OCI-LY1 (cell line): ENCODE measurements around the gene AARSD1.
A peak's percentile ranks its signal among the peaks of the same experiment; 100 is the strongest.
"Not testable (repeated sequence)": the region's sequence is repeated elsewhere in the genome, so short reads cannot be mapped to it uniquely, and the experiment has no call there.

Source experiments
- H2AFZ ChIP-seq: fragments of 200-600 bp; sonication (generic), shearing (Covaris generic); 2 replicates; pipeline ENCODE4 v1.6.0; 2014; ENCODE audit warnings: antibody characterized with exemption, mild to moderate bottlenecking, low read length
- H3F3A ChIP-seq: fragments of 200-600 bp; sonication (generic), shearing (Covaris generic); 2 replicates; pipeline ENCODE4 v1.6.0; 2014; ENCODE audit warnings: mild to moderate bottlenecking, antibody characterized with exemption, low read length, moderate library complexity; ENCODE audit not compliant: insufficient read depth
- H3K27ac ChIP-seq: fragments of 200-600 bp; sonication (generic); 2 replicates; pipeline ENCODE4 v1.5.1; 2014; ENCODE audit warnings: low read length, mixed run types, mild to moderate bottlenecking, low read depth; ENCODE audit not compliant: poor library complexity, severe bottlenecking
- H3K27me3 ChIP-seq: fragments of 200-600 bp; sonication (generic); 2 replicates; pipeline ENCODE4 v1.6.0; 2014; ENCODE audit warnings: antibody characterized with exemption, mild to moderate bottlenecking, low read length, moderate library complexity; ENCODE audit not compliant: insufficient read depth
- H3K36me3 ChIP-seq: fragments of 200-600 bp; sonication (generic); 2 replicates; pipeline ENCODE4 v1.6.1; 2014; ENCODE audit warnings: mild to moderate bottlenecking, antibody characterized with exemption, low read length, moderate library complexity, mixed read lengths; ENCODE audit not compliant: insufficient read depth
- H3K4me1 ChIP-seq: fragments of 200-600 bp; sonication (generic); 2 replicates; pipeline ENCODE4 v1.5.1; 2014; ENCODE audit warnings: mild to moderate bottlenecking, low read length, moderate library complexity; ENCODE audit not compliant: insufficient read depth, severe bottlenecking
- H3K4me2 ChIP-seq: fragments of 200-600 bp; sonication (generic), shearing (Covaris generic); 2 replicates; pipeline ENCODE4 v1.6.1; 2014; ENCODE audit warnings: low read length
- H3K4me3 ChIP-seq: fragments of 200-600 bp; sonication (generic); 2 replicates; pipeline ENCODE4 v1.5.1; 2014; ENCODE audit warnings: low read length, low read depth, mild to moderate bottlenecking, mixed read lengths; ENCODE audit not compliant: poor library complexity, severe bottlenecking
- H3K79me2 ChIP-seq: fragments of 200-600 bp; shearing (Covaris generic); 2 replicates; pipeline ENCODE4 v1.6.1; 2016; ENCODE audit warnings: mixed run types, low read length, mixed read lengths; ENCODE audit not compliant: insufficient read depth
- H3K9ac ChIP-seq: fragments of 200-600 bp; sonication (generic), shearing (Covaris generic); 2 replicates; pipeline ENCODE4 v1.6.1; 2014; ENCODE audit warnings: mild to moderate bottlenecking, low read length, mixed read lengths
- H3K9me2 ChIP-seq: fragments of 200-600 bp; sonication (generic), shearing (Covaris generic); 2 replicates; pipeline ENCODE4 v1.6.1; 2014; ENCODE audit warnings: low read depth, mild to moderate bottlenecking, low read length, mixed read lengths
- H3K9me3 ChIP-seq: fragments of 200-600 bp; shearing (Covaris generic); 2 replicates; pipeline ENCODE4 v1.6.1; 2014; ENCODE audit warnings: low read length, mixed read lengths
- H4K20me1 ChIP-seq: fragments of 200-600 bp; sonication (generic), shearing (Covaris generic); 2 replicates; pipeline ENCODE4 v1.6.0; 2016; ENCODE audit warnings: mild to moderate bottlenecking, low read length; ENCODE audit not compliant: insufficient read depth
- CTCF ChIP-seq: fragments of 200-600 bp; sonication (generic), shearing (Covaris generic); IDR thresholded peaks from 2 replicates; pipeline ENCODE4 v1.5.1; 2017; ENCODE audit warnings: mild to moderate bottlenecking, antibody characterized with exemption, low read length, moderate library complexity, mixed read lengths
- EZH2 ChIP-seq: fragments of 200-600 bp; sonication (generic), shearing (Covaris generic); IDR thresholded peaks from 2 replicates; pipeline ENCODE4 v1.8.0; 2017; ENCODE audit warnings: borderline replicate concordance, mixed run types, mild to moderate bottlenecking, antibody characterized with exemption, low read length, moderate library complexity, mixed read lengths

AARSD1 gene

DNA sequence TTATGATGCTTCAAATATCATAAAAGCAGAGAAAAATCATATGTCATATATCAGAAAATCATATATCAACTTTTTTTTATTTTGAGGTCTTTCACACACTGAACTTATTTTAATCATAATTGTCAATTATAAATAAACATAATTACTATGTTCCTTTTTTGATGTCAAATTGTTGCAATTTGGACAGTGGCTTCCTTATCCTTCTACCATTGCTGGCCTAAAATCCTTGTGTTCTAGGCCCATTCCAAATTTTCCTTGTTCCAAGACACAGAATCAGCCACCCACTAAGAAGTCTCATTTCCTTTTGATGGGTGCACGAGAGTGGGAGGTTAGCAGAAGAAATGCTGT is 34.8 kb downstream of the AARSD1 start:
- H4K20me1 ChIP-seq: no peaks in the 10 kb centered on the region
- H3K79me2 ChIP-seq: no peaks in the 10 kb centered on the region
- no peaks in the 10 kb centered on the region for H3K27me3 ChIP-seq
- H3F3A ChIP-seq: no peaks in the 10 kb centered on the region
- no peak overlapping the region for H3K27ac ChIP-seq
- H3K9ac ChIP-seq: no peak overlapping the region
- H3K9me2 ChIP-seq: no peaks in the 10 kb centered on the region
- no peaks in the 10 kb centered on the region for H3K9me3 ChIP-seq
- no peak for TF ChIP-seq EZH2
- TF ChIP-seq CTCF: no peak
- no peaks in the 10 kb centered on the region for H3K36me3 ChIP-seq
- no peak overlapping the region for H3K4me3 ChIP-seq
- no peak overlapping the region for H3K4me2 ChIP-seq
- H3K4me1 ChIP-seq: peaks cover 8% of the 10 kb centered on the region
- no peak overlapping the region for H2AFZ ChIP-seq

GRCh38 chr17:42928714-42929496 is 35.3 kb downstream of the AARSD1 start:
- Histone ChIP-seq H3K79me2 (no peaks in the 10 kb centered on the region), H3K9me3 (no peaks in the 10 kb centered on the region), H3K4me3 (no peak overlapping the region), H3K9ac (peak overlapping the region; percentile 31; the same call in 1 of the 2 replicates), H2AFZ (peak overlapping the region; percentile 92), H3K36me3 (no peaks in the 10 kb centered on the region), H4K20me1 (no peaks in the 10 kb centered on the region), H3K27me3 (no peaks in the 10 kb centered on the region), H3F3A (no peaks in the 10 kb centered on the region), H3K4me2 (peak overlapping the region; percentile 39; the same call in 1 of the 2 replicates), H3K27ac (no peak overlapping the region), H3K4me1 (peaks cover 8% of the 10 kb centered on the region), H3K9me2 (no peaks in the 10 kb centered on the region)
- TF ChIP-seq EZH2 (no peak), CTCF (peak; percentile 71)

DNA sequence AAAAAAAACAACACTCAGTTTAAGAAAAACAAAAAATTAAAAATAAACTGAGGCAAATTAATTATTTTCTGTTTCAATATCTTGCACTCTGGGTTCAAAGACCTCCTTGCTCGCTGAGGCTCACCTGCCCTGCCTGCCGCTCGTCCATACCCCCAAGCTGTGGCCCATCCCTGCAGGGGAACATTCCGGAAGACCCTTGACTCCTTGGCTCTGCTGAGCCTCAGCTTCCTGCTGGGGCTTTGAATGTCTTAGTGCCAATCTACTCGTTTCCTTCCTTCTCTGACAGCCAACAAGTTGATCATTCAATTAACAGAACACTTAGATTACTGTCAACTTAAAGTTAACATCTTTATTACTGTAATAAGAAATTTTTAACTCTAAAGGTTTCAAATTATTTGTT is 39.4 kb downstream of the AARSD1 start:
- Histone ChIP-seq H3K9me3 (no peaks in the 10 kb centered on the region), H3K36me3 (no peaks in the 10 kb centered on the region), H4K20me1 (no peaks in the 10 kb centered on the region), H3K4me3 (no peak overlapping the region), H3K4me2 (no peak overlapping the region), H3K79me2 (no peaks in the 10 kb centered on the region), H3K9me2 (no peaks in the 10 kb centered on the region), H3K9ac (no peak overlapping the region), H3K27me3 (no peaks in the 10 kb centered on the region), H3K4me1 (peaks cover 8% of the 10 kb centered on the region), H3K27ac (no peak overlapping the region), H3F3A (no peaks in the 10 kb centered on the region), H2AFZ (no peak overlapping the region)
- TF ChIP-seq CTCF: no peak
- no peak for TF ChIP-seq EZH2

GRCh38 chr17:42923472-42923871 is 40.8 kb downstream of the AARSD1 start:
- H4K20me1 ChIP-seq, H3K4me2 ChIP-seq, H3K27ac ChIP-seq, H3K9ac ChIP-seq, H3F3A ChIP-seq, H3K27me3 ChIP-seq, H3K9me3 ChIP-seq, H2AFZ ChIP-seq, H3K4me3 ChIP-seq, H3K4me1 ChIP-seq, H3K79me2 ChIP-seq, H3K9me2 ChIP-seq, H3K36me3 ChIP-seq: not testable (repeated sequence)
